ENCODE data around the gene TFF2. TPM values are rescaled to one million over a fixed set of nuclear protein-coding genes. Genes with fewer than 3 reads are reported as not detected.

Gene TFF2
- total RNA-seq, 1 experiment from 2014 or later = not detected

DNA sequence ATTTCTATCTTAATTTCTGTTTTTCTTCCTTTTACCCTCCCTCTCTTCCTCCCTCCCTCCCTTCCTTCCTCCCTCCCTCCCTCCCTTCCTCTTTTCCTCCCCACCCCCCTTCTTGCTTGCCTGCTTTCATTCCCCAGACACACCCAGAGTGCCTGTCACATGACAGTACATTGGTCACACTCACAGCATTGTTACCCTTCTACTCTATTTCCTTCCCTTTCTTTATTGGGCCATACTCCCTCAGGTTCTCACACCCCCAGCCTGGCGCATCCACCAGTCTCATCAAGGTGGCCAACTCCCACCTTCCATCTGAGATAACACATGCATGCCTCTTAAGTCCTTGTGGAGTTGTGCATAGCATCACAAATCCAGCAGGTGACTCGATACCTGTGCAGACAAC lies 34.2 kb upstream of the TFF2 start:
- no peak for DNase-seq (ENCODE audit: extremely low read depth, low read depth)

GRCh38 chr21:42384156-42384945 lies 33.6 kb upstream of the TFF2 start:
- DNase-seq (ENCODE audit: extremely low read depth, low read depth) = no peak

- DNase-seq (ENCODE audit: extremely low read depth, low read depth) = no peak
These were observed 32.5 kb upstream of the TFF2 start for GRCh38 chr21:42383331-42383730.

DNA sequence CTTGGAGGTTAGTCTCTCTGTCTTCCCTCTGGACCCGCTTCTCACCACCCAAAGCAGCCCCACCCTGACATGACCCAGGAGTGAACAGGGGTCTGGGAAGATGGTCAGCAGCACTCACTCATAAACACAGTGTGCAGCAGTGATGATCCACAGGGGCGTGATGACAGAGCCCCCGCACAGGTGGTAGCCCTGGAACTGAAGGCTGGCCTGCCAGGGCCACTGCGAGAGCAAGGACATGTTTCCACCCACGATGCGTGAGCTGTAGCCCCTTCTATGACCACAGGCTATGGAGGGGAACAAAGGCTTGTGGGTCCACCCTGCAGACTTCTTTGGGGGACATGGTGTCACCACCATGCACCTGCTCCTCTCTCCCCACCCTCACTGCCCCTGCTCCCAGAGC lies 32.1 kb upstream of the TFF2 start:
- DNase-seq (ENCODE audit: extremely low read depth, low read depth) = no peak

GRCh38 chr21:42381347-42381984 lies 30.7 kb upstream of the TFF2 start:
- no peak for DNase-seq (ENCODE audit: extremely low read depth, low read depth)

- no peak for DNase-seq (ENCODE audit: extremely low read depth, low read depth)
These were observed 28.8 kb upstream of the TFF2 start for GRCh38 chr21:42379426-42380215.

DNA sequence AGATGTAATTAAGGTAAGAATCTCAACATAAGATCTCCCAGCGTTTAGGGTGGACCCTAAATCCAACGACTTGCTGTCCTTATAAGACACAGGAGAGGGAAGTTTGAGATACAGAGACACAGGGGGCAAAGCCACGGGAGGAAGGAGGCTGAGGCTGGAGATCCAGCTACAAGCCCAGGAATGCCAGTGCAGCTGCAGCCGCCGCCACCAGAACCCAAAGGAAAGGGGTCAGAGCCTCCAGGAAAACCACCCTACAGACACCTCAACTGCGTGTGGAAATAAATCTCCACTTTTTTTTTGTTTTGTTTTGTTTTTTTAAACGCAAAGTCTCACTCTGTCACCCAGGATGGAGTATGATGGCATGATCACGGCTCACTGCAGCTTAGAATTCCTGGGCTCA lies 27.6 kb upstream of the TFF2 start:
- DNase-seq (ENCODE audit: extremely low read depth, low read depth) = no peak

- no peak for DNase-seq (ENCODE audit: extremely low read depth, low read depth)
These were observed 27.2 kb upstream of the TFF2 start for GRCh38 chr21:42377951-42378340.

- no peak for DNase-seq (ENCODE audit: extremely low read depth, low read depth)
These were observed 26.6 kb upstream of the TFF2 start for GRCh38 chr21:42377211-42377950.

DNA sequence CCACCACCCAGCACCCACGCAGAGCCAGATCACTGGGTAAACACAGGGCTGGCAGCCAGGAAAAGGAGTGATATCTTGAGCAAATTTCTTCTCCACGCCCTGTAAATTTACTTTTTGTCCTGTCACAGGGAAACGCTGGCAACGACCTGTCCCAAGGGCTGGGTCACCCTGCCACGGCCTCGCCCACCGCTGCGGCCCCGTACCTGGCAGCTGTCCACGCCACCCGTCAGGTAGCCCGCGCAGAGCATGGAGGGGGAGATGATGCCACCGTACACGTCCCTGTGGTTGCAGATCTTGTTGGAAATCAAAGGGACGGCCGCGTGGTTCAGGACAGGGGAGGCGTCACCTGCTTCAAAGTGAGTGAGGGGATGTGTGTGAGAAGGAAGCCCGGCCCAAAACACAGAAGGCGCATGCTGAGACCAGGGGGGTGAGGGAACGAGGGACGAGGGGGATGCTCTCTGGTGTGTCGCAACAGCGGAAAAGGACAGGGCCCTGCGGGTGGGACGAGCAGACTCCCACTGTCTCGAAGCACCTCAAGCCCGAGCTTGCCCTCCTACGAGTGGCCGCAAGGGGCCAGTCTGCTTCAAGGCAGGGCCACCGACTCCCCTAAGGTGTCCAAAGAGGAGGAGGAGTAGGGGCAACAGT lies 25.7 kb upstream of the TFF2 start:
- DNase-seq (ENCODE audit: extremely low read depth, low read depth) = no peak

DNA sequence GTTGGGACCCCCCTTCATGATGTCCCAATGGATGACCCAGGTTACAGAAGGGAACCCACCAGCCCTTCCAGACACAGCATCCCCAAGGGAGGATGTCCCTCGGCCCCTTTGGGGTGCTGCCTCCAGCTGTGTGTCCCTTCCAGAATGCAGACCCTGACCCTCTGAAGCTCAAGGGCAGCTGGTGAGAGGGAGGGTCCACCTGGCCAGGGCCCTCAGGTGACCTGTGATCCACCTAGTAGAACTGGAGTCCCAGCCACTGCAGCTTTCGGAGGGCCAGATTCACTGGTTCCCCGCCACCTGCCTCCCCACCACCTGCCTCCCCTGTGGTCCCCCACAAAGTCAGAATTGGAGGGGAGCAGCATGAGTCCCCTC lies 25.2 kb upstream of the TFF2 start:
- no peak for DNase-seq (ENCODE audit: extremely low read depth, low read depth)

- DNase-seq (ENCODE audit: extremely low read depth, low read depth) = no peak
These were observed 24.7 kb upstream of the TFF2 start for GRCh38 chr21:42375506-42375905.

DNA sequence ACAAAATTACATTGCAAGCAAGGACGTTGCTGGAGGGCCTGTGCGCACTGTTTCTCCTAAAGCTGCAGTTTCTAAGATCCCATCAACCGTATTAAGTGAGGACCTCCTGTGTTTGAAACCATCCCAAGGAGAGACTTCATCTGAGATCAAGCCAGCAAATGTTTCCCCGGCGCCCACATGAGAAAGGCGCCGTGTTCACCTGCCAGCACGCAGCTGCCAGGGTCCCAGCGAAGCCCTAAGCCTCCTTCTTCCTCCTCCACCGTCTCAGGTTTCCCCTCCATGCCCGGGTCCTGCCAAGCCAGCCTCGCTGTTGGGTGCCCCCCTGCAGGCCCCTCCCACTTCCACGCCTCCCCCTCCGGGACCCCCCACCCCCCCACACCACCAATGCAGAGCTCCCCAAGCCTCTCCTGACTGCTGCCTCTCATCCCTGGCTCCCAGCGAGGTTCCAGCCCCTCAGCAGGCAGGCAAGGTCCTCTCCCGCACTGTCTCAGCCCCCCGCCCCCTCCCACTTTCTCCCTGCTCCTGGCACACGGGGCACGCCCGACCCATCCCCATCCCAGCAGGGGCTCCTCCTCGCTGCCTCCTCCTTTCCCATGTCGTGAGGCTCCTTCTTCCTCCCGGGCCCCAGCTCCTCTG lies 24.2 kb upstream of the TFF2 start:
- DNase-seq (ENCODE audit: extremely low read depth, low read depth) = no peak

DNA sequence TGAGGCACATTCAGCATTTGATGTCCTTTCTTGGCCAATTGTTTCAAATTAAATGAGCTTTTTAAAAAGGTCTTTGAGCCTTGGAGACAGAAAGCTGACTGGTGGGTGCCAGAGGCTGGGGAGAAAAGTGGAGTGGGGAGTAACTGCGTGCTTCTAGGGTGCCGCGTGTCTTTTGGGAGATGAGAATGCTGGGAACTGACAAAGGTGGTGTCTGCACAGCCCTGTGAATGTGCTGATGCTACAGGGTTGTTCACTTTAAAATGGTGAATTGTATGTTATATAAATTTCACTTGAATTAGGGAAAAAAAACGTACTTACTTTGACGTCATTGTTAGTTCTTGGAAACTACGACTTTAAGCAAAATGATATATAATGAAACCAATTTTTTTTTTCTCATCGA lies 23.7 kb upstream of the TFF2 start:
- DNase-seq (ENCODE audit: extremely low read depth, low read depth) = no peak

GRCh38 chr21:42373908-42374455 lies 23.2 kb upstream of the TFF2 start:
- no peak for DNase-seq (ENCODE audit: extremely low read depth, low read depth)

DNA sequence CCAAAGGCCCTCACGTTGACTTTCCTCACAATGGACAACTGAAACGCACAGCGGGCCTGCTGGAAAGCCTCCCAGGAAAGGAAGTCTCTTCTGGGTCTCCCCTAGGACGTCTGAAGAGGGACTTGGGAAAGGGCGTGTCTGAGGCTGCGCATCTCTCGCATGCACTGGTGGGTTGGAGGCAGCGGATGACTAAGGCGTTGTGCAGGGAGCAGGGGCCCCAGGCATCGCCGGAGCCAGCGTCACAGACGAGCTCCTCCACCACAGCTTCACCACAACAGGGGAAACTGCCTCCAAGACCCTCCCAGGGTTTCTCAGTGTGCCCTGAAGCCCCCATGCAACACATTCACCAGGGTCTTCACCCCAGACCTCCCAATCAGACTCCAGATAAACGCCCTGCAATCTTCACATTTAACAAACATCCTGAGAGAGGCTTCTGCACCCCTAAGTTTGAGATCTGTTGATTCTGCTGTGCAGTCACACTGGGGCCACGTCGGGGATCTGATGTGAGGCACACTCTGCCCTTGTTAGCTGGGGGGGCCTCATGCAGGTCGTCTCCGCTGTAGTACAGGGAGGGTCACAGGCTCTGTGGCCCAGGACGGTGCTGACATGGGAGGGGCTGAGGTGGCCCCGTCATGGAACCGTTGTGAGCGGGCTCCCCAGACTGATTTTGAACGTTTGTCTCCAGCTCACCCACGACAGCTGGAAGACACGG lies 22.6 kb upstream of the TFF2 start:
- no peak for DNase-seq (ENCODE audit: extremely low read depth, low read depth)

- DNase-seq (ENCODE audit: extremely low read depth, low read depth) = no peak
These were observed 20.3 kb upstream of the TFF2 start for GRCh38 chr21:42370894-42371654.

GRCh38 chr21:42369821-42370220 lies 19.0 kb upstream of the TFF2 start:
- DNase-seq (ENCODE audit: extremely low read depth, low read depth) = no peak
